Measurements from ENCODE around the gene CHRNB2. TPM values are rescaled to one million over a fixed set of nuclear protein-coding genes. Genes with fewer than 3 reads are reported as not detected.

CHRNB2 gene
- total RNA-seq, 4 donors from 2014 or later = not detected

- H3K36me3 ChIP-seq = no peaks in the 10 kb centered on the region
- DNase-seq (ENCODE audit: low spot score in 2 of 2) = peak; percentile 82 to 94
- H3K4me3 ChIP-seq = peak overlapping the region; percentile 78 to 93 (median 80)
- 1 to 3% methylated on average over 27 to 46 of the region's 70 CpGs for WGBS, 2 donors
- H3K4me1 ChIP-seq = peaks cover 0 to 30% (median 9%) of the 10 kb centered on the region in 4 donors
- TF ChIP-seq POLR2A (IDR thresholded peaks at IDR 0.05) = no peak
- no peak for TF ChIP-seq CTCF (IDR thresholded peaks at IDR 0.05)
- TF ChIP-seq EP300 (IDR thresholded peaks at IDR 0.05) = peak in 1 of 2 donors; percentile 86
- H3K27ac ChIP-seq = peak overlapping the region; percentile 82 to 94 (median 92)
- peaks cover 0 to 14% (median 0%) of the 10 kb centered on the region in 4 donors for H3K9me3 ChIP-seq
- no peaks in the 10 kb centered on the region for H3K27me3 ChIP-seq
These were observed 59.9 kb downstream of the CHRNB2 start for GRCh38 chr1:154627257-154628120.

- Histone ChIP-seq H3K9me3 (peaks cover 0 to 14% (median 0%) of the 10 kb centered on the region in 4 donors), H3K4me3 (peak overlapping the region; percentile 78 to 93 (median 80)), H3K27me3 (no peaks in the 10 kb centered on the region), H3K27ac (peak overlapping the region; percentile 82 to 94 (median 92)), H3K4me1 (peaks cover 0 to 30% (median 9%) of the 10 kb centered on the region in 4 donors), H3K36me3 (no peaks in the 10 kb centered on the region)
- WGBS, 2 donors = 10 to 13% methylated on average over 5 of the region's 5 CpGs
- no peak for DNase-seq (ENCODE audit: low spot score in 2 of 2)
- TF ChIP-seq CTCF (IDR thresholded peaks at IDR 0.05) (no peak), EP300 (IDR thresholded peaks at IDR 0.05) (no peak), POLR2A (IDR thresholded peaks at IDR 0.05) (no peak)
These were observed 60.5 kb downstream of the CHRNB2 start for GRCh38 chr1:154628121-154628405.

- Histone ChIP-seq H3K4me1 (peaks cover 0 to 30% (median 9%) of the 10 kb centered on the region in 4 donors), H3K9me3 (peaks cover 0 to 14% (median 0%) of the 10 kb centered on the region in 4 donors), H3K27me3 (peaks cover 0 to 4% of the 10 kb centered on the region in 2 donors), H3K27ac (no peak overlapping the region), H3K36me3 (no peaks in the 10 kb centered on the region), H3K4me3 (no peak overlapping the region)
- 65 to 70% methylated on average over 1 of the region's 1 CpG for WGBS, 2 donors
- TF ChIP-seq POLR2A (IDR thresholded peaks at IDR 0.05) (no peak), CTCF (IDR thresholded peaks at IDR 0.05) (no peak), EP300 (IDR thresholded peaks at IDR 0.05) (no peak)
- DNase-seq (ENCODE audit: low spot score in 2 of 2) = no peak
These were observed 61.6 kb downstream of the CHRNB2 start for GRCh38 chr1:154629061-154629674.

Other genes starting within 250 kb of the CHRNB2 start
- under 1 TPM in 1 of 4 donors, not detected in 3; 0.21 TPM for gene AQP10, start 246.7 kb upstream of the CHRNB2 start, total RNA-seq
- gene ATP8B2, start 242.3 kb upstream of the CHRNB2 start, total RNA-seq = 100 to 1,000 TPM; 136 to 261 (median 156) TPM
- 10 to 100 TPM; 31.6 to 53.7 (median 33.5) TPM for gene IL6R, start 162.4 kb upstream of the CHRNB2 start, total RNA-seq
- gene TDRD10, start 65.6 kb upstream of the CHRNB2 start, total RNA-seq = 1 to 10 TPM; 6.7 to 9.0 (median 7.6) TPM
- gene SHE, start 65.4 kb upstream of the CHRNB2 start, total RNA-seq = 10 to 100 TPM in 3 of 4 donors, 1 to 10 TPM in 1; 9.0 to 24.6 (median 18.0) TPM
- gene UBE2Q1, start 9.1 kb upstream of the CHRNB2 start, total RNA-seq = 10 to 100 TPM; 14.9 to 69.8 (median 18.9) TPM
- gene ADAR, start 40.4 kb downstream of the CHRNB2 start, total RNA-seq = 100 to 1,000 TPM; 105 to 120 (median 107) TPM

Measured in tibial nerve (tissue), 4 donors.